T-helper 2 cell treated with Interferon-gamma antibody and Interleukin-4, amounts not matched to agents 100 ng/mL and 5 ng/mL, for 36 hours (primary cell): ENCODE data around the gene ANKRD9. TPM values are rescaled to one million over a fixed set of nuclear protein-coding genes. Genes with fewer than 3 reads are reported as not detected.

ENCODE experiments used
- intact Hi-C: fragments of 100-400 bp; cut with micrococcal nuclease; formaldehyde crosslinking; loops from one replicate; pipeline ENCODE4 v1.15.1; 2023
- total RNA-seq: library from RNA; stranded (reverse); gene quantifications from 2 replicates; pipeline ENCODE4 v1.2.3, GENCODE V29; 2022

The ANKRD9 gene
- total RNA-seq, 1 donor from 2014 or later: 9.0 TPM

- intact Hi-C loops: no loop called here
Measured at GRCh38 chr14:102513899-102514772, 4.6 kb upstream of the ANKRD9 start.

- intact Hi-C loops: no loop called here
Measured at GRCh38 chr14:102512793-102513300, 3.3 kb upstream of the ANKRD9 start.

- intact Hi-C loops: no loop called here
Measured at GRCh38 chr14:102511538-102511937, 2.0 kb upstream of the ANKRD9 start.

- intact Hi-C loops: loop anchor here (1.0 kb wide), 1 partner anchor 13 kb away; no protein-coding TSS in a partner anchor
Measured at GRCh38 chr14:102510616-102511520, 1.3 kb upstream of the ANKRD9 start.

GRCh38 chr14:102508774-102509745 lies 516 bp downstream of the ANKRD9 start:
- intact Hi-C loops: no loop called here

- intact Hi-C loops: no loop called here
Measured at GRCh38 chr14:102508410-102508773, 1.2 kb downstream of the ANKRD9 start.

GRCh38 chr14:102507857-102508312 lies 1.7 kb downstream of the ANKRD9 start:
- intact Hi-C loops: no loop called here

- intact Hi-C loops: no loop called here
Measured at GRCh38 chr14:102507081-102507856, 2.3 kb downstream of the ANKRD9 start.

GRCh38 chr14:102506626-102506925 lies 3.0 kb downstream of the ANKRD9 start:
- intact Hi-C loops: no loop called here

GRCh38 chr14:102505775-102506625 lies 3.6 kb downstream of the ANKRD9 start:
- intact Hi-C loops: no loop called here

- intact Hi-C loops: no loop called here
Measured at GRCh38 chr14:102505000-102505619, 4.5 kb downstream of the ANKRD9 start.

GRCh38 chr14:102504328-102504999 lies 5.1 kb downstream of the ANKRD9 start:
- intact Hi-C loops: no loop called here

- intact Hi-C loops: no loop called here
Measured at GRCh38 chr14:102503641-102504327, 5.8 kb downstream of the ANKRD9 start.

GRCh38 chr14:102502571-102502970 lies 7.0 kb downstream of the ANKRD9 start:
- intact Hi-C loops: no loop called here

GRCh38 chr14:102501751-102502315 lies 7.7 kb downstream of the ANKRD9 start:
- intact Hi-C loops: no loop called here

- intact Hi-C loops: no loop called here
Measured at GRCh38 chr14:102500713-102501112, 8.9 kb downstream of the ANKRD9 start.

GRCh38 chr14:102500158-102500662 lies 9.4 kb downstream of the ANKRD9 start:
- intact Hi-C loops: no loop called here
